NCI-H524 treated with DMSO at 0.1 percent for 48 hours (cell line): ENCODE measurements around the gene TCL1B.
"Not testable (repeated sequence)": the region's sequence is repeated elsewhere in the genome, so short reads cannot be mapped to it uniquely, and the experiment has no call there.

Experiments used
- DNase-seq: peaks from one replicate; lab custom pipeline; 2025; lab: John Stamatoyannopoulos, UW

TCL1B gene

GRCh38 chr14:95685978-95686922, at the start of gene TCL1B:
TCL1B (plus strand) TSS chr14:95686426; CDS start chr14:95686468, 42 bp downstream.
- DNase-seq = no peak

DNA sequence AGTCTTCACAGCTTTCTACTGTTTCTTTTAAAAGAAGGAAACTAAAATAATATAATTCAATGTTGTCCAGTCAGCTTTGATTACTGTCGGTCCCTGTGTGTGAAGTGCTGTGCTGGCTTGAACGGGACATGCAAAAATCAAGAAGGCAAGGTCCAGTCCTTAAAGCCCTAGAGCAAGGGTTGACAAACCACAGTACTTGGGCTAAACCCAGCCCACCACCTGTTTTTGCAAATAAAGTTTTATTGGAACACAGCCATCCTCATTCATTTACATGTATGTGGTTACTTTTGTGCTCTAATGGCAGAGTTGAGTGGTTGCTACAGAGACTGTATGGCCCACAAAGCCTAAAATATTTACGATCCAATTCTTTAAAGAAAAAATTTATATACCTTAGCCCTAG, 41.2 kb upstream of the TCL1B start:
- DNase-seq = no peak

DNA sequence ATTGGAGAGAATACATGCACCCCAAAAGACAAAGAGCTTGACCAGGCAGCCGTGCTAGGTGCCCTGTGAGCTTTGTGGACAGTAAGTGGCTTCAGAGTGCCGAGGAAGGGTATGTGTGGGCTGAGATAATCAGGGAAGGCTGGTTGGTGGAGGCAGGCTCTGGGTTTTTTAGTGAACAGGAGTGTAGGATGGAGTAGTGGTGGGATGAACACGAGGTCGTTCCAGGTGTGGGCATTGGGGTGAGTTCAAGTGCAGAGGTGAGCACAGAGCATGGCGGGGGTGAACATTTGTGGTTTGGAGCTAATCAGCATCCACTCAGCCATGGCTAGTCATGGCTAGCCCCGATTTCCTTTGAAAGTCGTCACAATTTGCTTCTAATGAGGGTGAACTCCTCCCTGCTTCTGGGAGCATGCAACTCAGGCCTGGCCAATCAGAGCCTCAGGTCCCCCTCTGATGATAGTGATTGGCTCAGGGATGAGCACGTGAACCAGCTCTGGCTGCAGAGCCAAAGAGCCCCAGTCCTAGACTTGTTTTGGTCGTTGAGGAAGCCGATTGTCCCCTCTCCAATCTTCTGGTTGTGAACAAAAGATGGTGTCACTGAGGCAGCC, 40.7 kb upstream of the TCL1B start:
- DNase-seq = no peak

DNA sequence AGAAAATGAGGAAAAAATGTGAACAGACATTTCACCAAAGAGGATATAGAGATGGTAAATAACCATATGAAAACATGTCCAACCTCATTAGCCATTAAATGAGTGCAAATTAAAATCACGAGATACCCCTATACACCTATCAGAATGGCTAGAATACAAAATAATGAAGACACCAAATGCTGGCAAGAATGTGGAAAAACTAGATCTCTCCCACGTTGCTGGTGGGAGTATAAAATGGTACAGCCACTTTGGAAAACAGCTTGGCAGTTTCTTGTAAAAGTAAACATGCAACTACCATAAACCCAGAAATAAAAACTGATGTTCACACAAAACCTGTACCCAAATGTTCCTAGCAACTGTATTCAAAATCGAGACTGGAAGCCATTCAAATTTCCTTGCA, 38.3 kb upstream of the TCL1B start:
- DNase-seq = no peak

DNA sequence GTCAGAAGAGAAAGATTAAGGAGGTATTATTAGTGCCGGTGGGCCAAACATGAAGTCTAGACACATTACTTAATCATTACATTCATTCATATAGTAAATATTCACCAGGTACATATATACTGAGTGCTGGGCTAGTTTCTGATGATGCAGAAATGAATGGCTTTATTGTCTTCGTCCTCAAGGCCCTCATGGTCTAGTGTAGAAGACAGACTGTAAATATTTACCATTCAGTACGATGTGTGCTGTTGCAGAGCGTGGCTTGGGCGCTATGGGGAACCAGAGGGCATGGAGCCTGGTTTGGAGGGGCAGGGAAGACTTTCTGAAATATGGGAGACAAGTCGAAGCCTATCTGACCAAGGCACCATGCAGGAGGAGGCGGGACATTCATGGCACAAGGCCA, 37.0 kb upstream of the TCL1B start:
- no peak for DNase-seq

DNA sequence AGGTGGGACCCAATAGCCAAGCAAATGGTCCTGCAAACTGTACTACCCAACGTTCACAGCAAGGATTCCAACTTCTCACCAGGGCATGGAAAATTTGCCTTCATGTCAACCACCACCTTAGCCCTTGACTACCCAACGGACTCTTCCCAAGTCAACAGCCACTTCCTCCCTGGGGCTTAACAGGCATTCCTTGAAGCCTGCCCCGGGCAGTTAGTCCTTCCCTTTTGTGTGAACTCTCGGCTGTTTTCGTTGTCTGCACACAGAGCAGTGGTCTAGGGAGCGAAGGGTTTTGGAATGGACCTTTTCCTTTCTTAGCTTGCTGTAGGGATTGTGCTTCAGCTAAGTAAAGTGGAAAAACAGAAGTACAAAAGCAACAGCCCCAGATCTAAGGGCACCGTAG, 35.2 kb upstream of the TCL1B start:
- DNase-seq = no peak

DNA sequence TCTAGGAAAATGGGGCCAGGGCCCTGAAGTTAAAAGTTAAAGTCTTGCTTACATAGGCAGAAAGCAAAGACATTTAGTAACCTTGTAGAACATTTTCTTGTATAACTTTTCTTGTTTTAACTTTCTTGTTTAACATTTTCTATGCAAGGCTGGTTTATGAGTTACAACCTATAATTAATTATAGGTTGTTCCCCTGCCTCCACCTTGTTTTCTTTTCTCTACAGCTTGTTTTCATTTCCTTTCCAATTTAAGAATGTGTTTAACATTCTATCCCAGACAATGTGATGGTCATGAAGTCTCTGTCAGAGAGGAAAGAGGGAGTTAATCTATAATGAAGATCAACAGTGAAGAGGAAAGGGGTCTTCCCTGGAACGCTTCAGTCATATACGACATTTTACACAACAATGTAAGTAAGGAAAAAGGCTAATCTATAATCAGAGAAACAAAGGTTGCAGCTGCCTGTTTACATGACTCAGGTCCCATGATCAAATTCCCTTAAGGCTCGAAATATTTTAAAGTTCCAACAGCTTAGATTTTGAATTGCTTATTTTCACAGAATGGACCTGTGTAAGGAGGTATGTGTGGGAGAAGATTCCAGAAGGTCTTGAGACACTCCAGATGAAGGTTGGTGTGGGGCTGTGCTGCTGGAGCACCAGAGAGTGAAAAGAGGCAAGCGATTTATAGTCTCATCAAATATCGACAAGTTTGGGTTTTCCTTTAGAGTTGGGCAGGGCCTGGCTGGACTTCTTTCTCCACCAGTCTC, 34.2 kb upstream of the TCL1B start:
- DNase-seq = no peak

DNA sequence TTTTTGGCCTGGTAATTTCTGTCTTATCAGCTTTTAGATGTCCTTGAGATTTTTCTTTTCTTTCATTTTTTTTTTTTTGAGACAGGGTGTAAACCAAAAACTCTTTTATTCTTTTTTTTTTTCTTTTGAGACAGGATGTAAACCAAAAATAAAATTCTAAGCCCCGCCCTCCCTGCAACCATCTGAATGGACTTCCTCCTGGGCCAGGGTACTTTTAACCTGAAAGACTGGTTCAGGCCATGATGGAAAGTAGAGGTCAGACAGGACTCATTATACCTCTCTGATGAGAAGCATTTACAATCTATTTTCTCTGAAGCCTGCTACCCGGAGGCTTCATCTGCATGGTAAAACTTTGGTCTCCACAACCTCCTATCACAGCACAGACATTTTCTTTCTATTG, 33.5 kb upstream of the TCL1B start:
- DNase-seq = no peak

- DNase-seq = no peak
Observed at GRCh38 chr14:95655461-95655860, 30.8 kb upstream of the TCL1B start.

GRCh38 chr14:95656634-95657033, 29.6 kb upstream of the TCL1B start:
- DNase-seq = no peak

GRCh38 chr14:95657454-95657853, 28.8 kb upstream of the TCL1B start:
- DNase-seq = no peak

DNA sequence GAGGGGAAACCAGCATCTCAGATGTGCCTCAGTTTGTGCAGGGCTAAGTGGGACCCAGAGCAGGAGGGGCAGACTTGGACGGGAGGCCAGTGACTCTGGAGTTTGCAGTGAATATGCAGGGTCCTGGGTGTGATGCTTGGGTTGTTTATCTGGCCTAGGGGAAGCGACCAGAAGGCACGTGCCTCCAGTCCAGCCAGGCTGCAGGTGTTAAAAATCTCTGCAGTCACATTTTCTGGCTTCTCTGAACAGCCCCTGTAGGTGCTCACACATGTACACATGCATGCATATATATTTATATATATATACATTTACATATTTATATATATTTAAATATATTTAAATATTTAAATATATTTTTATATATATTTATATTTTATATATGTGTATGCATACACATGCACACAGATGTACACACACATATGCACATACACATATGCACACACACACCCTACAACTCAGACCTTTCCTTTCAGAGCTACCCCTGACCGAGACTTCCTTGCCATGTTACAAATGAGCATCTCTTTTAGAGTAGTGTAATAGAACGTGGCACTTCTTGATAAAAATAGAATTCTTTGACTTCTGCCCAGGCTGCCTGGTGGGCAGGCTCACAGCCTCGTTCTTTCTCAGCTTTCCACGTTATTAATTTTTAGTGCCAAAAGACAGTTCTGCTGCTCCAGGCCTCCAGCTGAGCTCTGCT, 26.8 kb upstream of the TCL1B start:
- DNase-seq = no peak

- no peak for DNase-seq
Observed at GRCh38 chr14:95659990-95660385, 26.2 kb upstream of the TCL1B start.

DNA sequence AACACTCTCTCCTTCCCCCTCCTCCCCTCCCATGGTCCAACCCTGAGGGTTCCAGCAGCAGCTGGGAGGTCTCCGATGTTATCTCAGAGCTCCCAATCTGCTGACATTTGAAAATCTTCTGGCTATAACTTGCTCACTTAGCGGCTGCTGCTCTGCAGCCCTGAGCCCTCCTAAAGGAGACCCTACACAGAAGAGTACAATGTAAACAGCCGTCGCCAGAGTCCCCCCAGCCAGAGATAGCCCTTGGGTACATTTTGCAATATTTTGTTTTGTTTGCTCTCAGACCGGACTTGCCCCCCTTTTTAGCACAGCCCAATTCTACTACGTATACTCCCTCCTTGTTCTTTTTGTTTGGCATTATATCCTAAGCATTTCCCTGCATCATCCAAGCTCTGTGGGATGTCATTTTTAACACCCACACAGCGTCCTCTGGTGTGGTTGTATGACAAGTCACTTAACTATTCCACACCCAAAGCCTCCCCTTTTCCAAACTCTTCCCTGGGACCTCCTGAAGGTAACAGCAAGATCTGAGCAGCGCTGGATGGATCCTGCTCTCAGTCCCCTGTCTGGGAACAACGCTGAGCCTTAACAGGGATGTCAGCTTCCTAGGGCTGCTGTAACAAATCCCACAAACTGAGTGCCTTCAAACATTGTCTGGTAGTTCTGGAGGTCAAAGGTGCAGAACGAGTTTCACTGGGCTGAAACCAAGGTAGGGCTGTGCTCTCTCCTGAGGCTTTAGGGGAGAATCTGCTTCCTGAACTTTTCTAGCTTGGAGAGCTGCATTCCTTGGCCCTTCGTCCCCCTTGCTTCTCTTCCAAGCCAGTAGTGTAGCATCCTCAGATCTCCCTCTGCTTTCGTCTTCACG, 25.3 kb upstream of the TCL1B start:
- no peak for DNase-seq

GRCh38 chr14:95662376-95663186, 23.6 kb upstream of the TCL1B start:
- no peak for DNase-seq

DNA sequence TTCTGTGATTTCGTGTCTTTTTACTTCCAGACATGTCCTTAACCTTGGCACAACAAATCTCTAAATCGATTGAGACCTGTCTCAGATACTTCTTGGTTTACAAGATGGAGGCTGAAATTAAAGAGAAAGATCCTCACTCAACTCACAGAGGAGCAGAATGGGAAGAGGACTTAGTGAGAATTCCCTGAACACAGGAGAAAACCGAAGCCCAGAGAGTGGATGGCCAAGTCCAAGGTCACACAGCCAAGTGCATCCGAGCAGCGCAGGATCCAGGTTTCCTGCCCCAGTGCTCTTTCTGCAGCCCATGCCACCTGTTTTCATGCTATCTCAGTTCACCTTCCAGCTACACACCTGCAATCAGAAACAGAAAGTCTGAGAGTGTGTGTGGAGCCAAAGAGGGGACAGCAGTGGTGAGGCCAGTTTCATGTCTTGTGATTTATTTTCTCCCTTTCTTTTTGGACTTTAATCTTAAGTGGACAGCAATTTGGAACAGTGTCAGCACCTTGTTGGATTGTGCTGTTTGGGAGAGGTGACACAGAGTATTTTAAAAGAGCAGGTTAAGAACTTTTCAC, 22.9 kb upstream of the TCL1B start:
- DNase-seq = no peak

DNA sequence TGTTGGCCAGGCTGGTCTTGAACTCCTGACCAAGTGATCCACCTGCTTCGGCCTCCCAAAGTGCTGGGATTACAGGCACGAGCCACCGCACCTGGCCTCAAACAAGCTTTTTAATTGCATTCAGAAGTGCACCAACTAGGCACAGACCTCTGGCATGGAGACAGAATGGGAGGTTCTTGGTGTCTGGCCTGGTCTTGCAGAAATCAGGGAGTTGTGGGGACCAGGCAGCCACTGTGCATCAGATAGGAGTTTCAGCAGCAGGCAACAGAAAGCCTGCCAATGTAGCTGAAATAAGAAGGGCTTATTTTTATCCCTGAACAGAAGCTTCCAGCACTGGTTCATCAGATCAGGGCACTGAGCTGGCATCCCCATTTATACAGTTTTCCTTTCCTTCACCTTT, 22.2 kb upstream of the TCL1B start:
- no peak for DNase-seq

DNA sequence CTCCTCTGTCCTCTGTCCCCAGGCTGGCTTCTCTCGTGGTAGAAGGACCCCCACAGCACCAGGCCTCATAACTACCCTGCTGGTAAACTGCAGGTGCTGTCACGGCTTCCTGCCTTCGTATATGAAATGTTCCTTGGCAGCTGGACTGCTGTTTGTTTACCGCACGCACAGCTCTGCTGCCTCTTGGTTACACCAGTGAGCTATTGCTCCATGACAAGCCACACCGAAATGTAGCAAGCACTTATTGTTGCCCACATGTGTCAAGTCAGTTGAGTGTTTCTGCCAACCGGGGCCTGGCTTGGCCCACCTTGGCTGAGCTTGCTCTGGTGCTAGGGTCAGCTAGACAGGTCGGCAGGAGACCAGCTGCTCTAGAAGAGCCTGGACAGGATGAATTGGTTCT, 21.7 kb upstream of the TCL1B start:
- DNase-seq = no peak

DNA sequence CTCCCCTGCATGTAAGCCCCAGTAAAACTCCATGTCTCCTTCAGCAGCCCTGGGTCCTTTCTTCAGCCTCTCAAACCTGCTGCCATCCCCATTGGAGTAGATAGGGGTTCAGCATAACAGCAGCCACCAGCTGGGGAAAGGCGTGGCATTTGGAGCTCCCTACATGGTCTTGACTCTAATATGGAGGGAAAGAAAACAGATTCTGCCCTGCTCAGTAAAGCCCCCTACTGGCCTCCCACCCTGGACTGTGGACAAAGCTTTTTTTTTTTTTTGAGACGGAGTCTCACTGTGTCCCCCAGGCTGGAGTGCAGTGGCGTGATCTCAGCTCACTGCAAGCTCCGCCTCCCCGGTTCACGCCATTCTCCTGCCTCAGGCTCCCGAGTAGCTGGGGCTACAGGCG, 20.7 kb upstream of the TCL1B start:
- DNase-seq = not testable (repeated sequence)

- no peak for DNase-seq
Observed at GRCh38 chr14:95666450-95666849, 19.8 kb upstream of the TCL1B start.
